Breast epithelium (tissue), 4 donors: ENCODE results near the gene DPH6. TPM values are rescaled to one million over a fixed set of nuclear protein-coding genes. Genes with fewer than 3 reads are reported as not detected.

Experiments used
- DNase-seq, 2 donors: peaks; one replicate each; pipeline ENCODE4 v3.0.0-alpha.2; 2019; ENCODE audit warnings: low spot score in 2 of 2
- H3K27ac ChIP-seq, 2 donors: fragments of 200-600 bp; sonication (generic) in 1 of 2; one replicate each; pipeline ENCODE4 v1.5.1; 2016 to 2019; ENCODE audit warnings: mild to moderate bottlenecking in 1 of 2
- H3K27me3 ChIP-seq, 2 donors: fragments of 200-600 bp; sonication (generic) in 1 of 2; one replicate each; pipeline versions ENCODE4 v1.5.1 to v1.6.0; 2017 to 2019; ENCODE audit warnings: control low read depth in 1 of 2, mild to moderate bottlenecking in 1 of 2
- H3K36me3 ChIP-seq: fragments of 200-600 bp; one replicate; pipeline ENCODE4 v1.5.1; 2019
- H3K4me1 ChIP-seq, 2 donors: fragments of 200-600 bp; sonication (generic); one replicate each; pipeline ENCODE4 v1.5.1; 2016 to 2019; ENCODE audit warnings: control low read depth in 1 of 2
- H3K4me3 ChIP-seq, 3 donors: fragments of 200-600 bp; sonication (generic); 1 replicate in 2 of 3; 2 replicates in 1 of 3; pipeline ENCODE4 v1.5.1; 2016 to 2019; ENCODE audit warnings: mild to moderate bottlenecking in 3 of 3, moderate library complexity in 2 of 3
- H3K9me3 ChIP-seq, 2 donors: fragments of 200-600 bp; sonication (generic) in 1 of 2; one replicate each; pipeline ENCODE4 v1.5.1; 2016 to 2019; ENCODE audit warnings: control low read depth in 1 of 2
- CTCF ChIP-seq, 3 donors: fragments of 450-650 bp; IDR thresholded peaks; one replicate each; pipeline ENCODE4 v1.5.1; 2016 to 2017; ENCODE audit warnings: antibody characterized with exemption in 3 of 3, mild to moderate bottlenecking in 3 of 3, moderate library complexity in 3 of 3
- POLR2A ChIP-seq: fragments of 450-650 bp; IDR thresholded peaks from one replicate; pipeline ENCODE4 v1.6.1; 2016; ENCODE audit warnings: antibody characterized with exemption, mild to moderate bottlenecking, moderate library complexity
- POLR2AphosphoS5 ChIP-seq, 3 donors: sonication (generic); formaldehyde crosslinking; IDR thresholded peaks; one replicate each; pipeline ENCODE4 v1.6.1; 2017; ENCODE audit warnings: antibody characterized with exemption in 3 of 3
- intact Hi-C: fragments of 100-400 bp; cut with DNase I; formaldehyde crosslinking; loops from one replicate; pipeline ENCODE4 v1.15.1; 2023; ENCODE audit warnings: low total_unique reads
- total RNA-seq, 3 donors: library from RNA; depleted of rRNA; stranded (reverse); fragments of >200 nt; gene quantifications; one replicate each; pipeline ENCODE4 v1.1.0, GENCODE V29; 2016

Gene DPH6
- total RNA-seq, 3 donors from 2014 or later = 18.0 to 25.2 (median 20.8) TPM

- Histone ChIP-seq H3K27me3 (no peaks in the 10 kb centered on the region), H3K27ac (no peak overlapping the region), H3K4me3 (no peak overlapping the region), H3K4me1 (no peaks in the 10 kb centered on the region), H3K36me3 (no peaks in the 10 kb centered on the region), H3K9me3 (no peaks in the 10 kb centered on the region)
- no peak for DNase-seq
- intact Hi-C loops = no loop called here
- TF ChIP-seq POLR2A (no peak), CTCF (IDR thresholded peaks at IDR 0.05) (no peak), POLR2AphosphoS5 (IDR thresholded peaks at IDR 0.05) (no peak)
These were observed 95.5 kb downstream of the DPH6 start for GRCh38 chr15:35450492-35450891.

- Histone ChIP-seq H3K9me3 (no peaks in the 10 kb centered on the region), H3K4me1 (no peaks in the 10 kb centered on the region), H3K27ac (no peak overlapping the region), H3K4me3 (no peak overlapping the region), H3K36me3 (no peaks in the 10 kb centered on the region), H3K27me3 (no peaks in the 10 kb centered on the region)
- no peak for DNase-seq
- TF ChIP-seq POLR2AphosphoS5 (IDR thresholded peaks at IDR 0.05) (no peak), CTCF (IDR thresholded peaks at IDR 0.05) (no peak), POLR2A (no peak)
- intact Hi-C loops = no loop called here
These were observed 97.7 kb downstream of the DPH6 start for GRCh38 chr15:35448294-35448693.

- Histone ChIP-seq H3K36me3 (no peaks in the 10 kb centered on the region), H3K27ac (no peak overlapping the region), H3K4me3 (no peak overlapping the region), H3K27me3 (no peaks in the 10 kb centered on the region), H3K9me3 (peaks cover 0 to 5% of the 10 kb centered on the region in 2 donors), H3K4me1 (no peaks in the 10 kb centered on the region)
- no peak for TF ChIP-seq POLR2AphosphoS5 (IDR thresholded peaks at IDR 0.05)
- TF ChIP-seq POLR2A = no peak
- TF ChIP-seq CTCF (IDR thresholded peaks at IDR 0.05) = no peak
- intact Hi-C loops = no loop called here
- DNase-seq = no peak
These were observed 100.1 kb downstream of the DPH6 start for GRCh38 chr15:35445891-35446290.

- H3K4me3 ChIP-seq = no peak overlapping the region
- H3K4me1 ChIP-seq = no peaks in the 10 kb centered on the region
- peak in 1 of 3 donors; percentile 43 for TF ChIP-seq CTCF (IDR thresholded peaks at IDR 0.05)
- TF ChIP-seq POLR2A = no peak
- no peaks in the 10 kb centered on the region for H3K36me3 ChIP-seq
- intact Hi-C loops = no loop called here
- DNase-seq = no peak
- H3K27me3 ChIP-seq = no peaks in the 10 kb centered on the region
- H3K27ac ChIP-seq = no peak overlapping the region
- peaks cover 0 to 5% of the 10 kb centered on the region in 2 donors for H3K9me3 ChIP-seq
These were observed 101.3 kb downstream of the DPH6 start for GRCh38 chr15:35444557-35445204.

GRCh38 chr15:35443376-35443775 is 102.6 kb downstream of the DPH6 start:
- Histone ChIP-seq H3K4me1 (no peaks in the 10 kb centered on the region), H3K36me3 (no peaks in the 10 kb centered on the region), H3K9me3 (peaks cover 0 to 5% of the 10 kb centered on the region in 2 donors), H3K27ac (no peak overlapping the region), H3K27me3 (no peaks in the 10 kb centered on the region), H3K4me3 (no peak overlapping the region)
- no peak for TF ChIP-seq POLR2AphosphoS5 (IDR thresholded peaks at IDR 0.05)
- no peak for TF ChIP-seq CTCF (IDR thresholded peaks at IDR 0.05)
- TF ChIP-seq POLR2A = no peak
- DNase-seq = no peak
- intact Hi-C loops = no loop called here
